Prostate gland (tissue), 2 donors: ENCODE results near the gene AP1G2. TPM values are rescaled to one million over a fixed set of nuclear protein-coding genes. Genes with fewer than 3 reads are reported as not detected.

Source experiments
- DNase-seq: peaks from one replicate; pipeline ENCODE4 v3.0.0-alpha.2; 2019; ENCODE audit warnings: low spot score
- H3K27ac ChIP-seq, 2 donors: fragments of 200-600 bp; sonication (generic); 2 replicates each; pipeline ENCODE4 v1.5.1; 2017 to 2019
- H3K27me3 ChIP-seq: fragments of 200-600 bp; sonication (generic); replicated peaks from 2 replicates; pipeline ENCODE4 v1.5.1; 2019; ENCODE audit not compliant: insufficient read depth
- H3K36me3 ChIP-seq, 2 donors: fragments of 200-600 bp; sonication (generic); 1 replicate in 1 of 2; 2 replicates in 1 of 2; pipeline versions ENCODE4 v1.5.1 to v1.8.1; 2017 to 2019
- H3K4me1 ChIP-seq: fragments of 200-600 bp; sonication (generic); replicated peaks from 2 replicates; pipeline ENCODE4 v1.5.1; 2019
- H3K4me3 ChIP-seq, 2 donors: fragments of 200-600 bp; sonication (generic); 2 replicates each; pipeline ENCODE4 v1.5.1; 2017 to 2019
- H3K9me3 ChIP-seq: fragments of 200-600 bp; sonication (generic); 2 replicates; pipeline ENCODE4 v1.5.1; 2017
- CTCF ChIP-seq, 4 experiments: fragments of 200-600 bp in 2 of 4; fragments of 450-650 bp in 2 of 4; sonication (generic) in 2 of 4; IDR thresholded peaks; 1 replicate in 3 of 4; 2 replicates in 1 of 4; pipeline ENCODE4 v1.5.1; 2016 to 2019; ENCODE audit warnings: antibody characterized with exemption in 4 of 4, mild to moderate bottlenecking in 2 of 4, moderate library complexity in 2 of 4
- POLR2A ChIP-seq: fragments of 450-650 bp; IDR thresholded peaks from one replicate; pipeline ENCODE4 v1.6.1; 2016; ENCODE audit warnings: antibody characterized with exemption, mild to moderate bottlenecking
- POLR2AphosphoS5 ChIP-seq: sonication (generic); formaldehyde crosslinking; IDR thresholded peaks from one replicate; pipeline ENCODE4 v1.6.1; 2017; ENCODE audit warnings: antibody characterized with exemption
- WGBS: methylation state at CpG from one replicate; pipeline ENCODE4 v1.1.5; 2018; 5-methylcytosine and 5-hydroxymethylcytosine counted together
- intact Hi-C: fragments of 100-400 bp; cut with DNase I; formaldehyde crosslinking; loops from one replicate; pipeline ENCODE4 v1.14.2; 2022
- total RNA-seq, 2 donors: library from RNA; depleted of rRNA; stranded (reverse); fragments of >200 nt; gene quantifications; one replicate each; pipeline ENCODE4 v1.1.0, GENCODE V29; 2016

AP1G2 gene
- total RNA-seq, 2 donors from 2014 or later, result 95.3 to 134 TPM

- Histone ChIP-seq H3K4me1 (no peaks in the 10 kb centered on the region), H3K36me3 (no peaks in the 10 kb centered on the region), H3K27me3 (peaks cover 22% of the 10 kb centered on the region), H3K27ac (peak overlapping the region; percentile 26 to 50), H3K4me3 (peak overlapping the region; percentile 20 to 25), H3K9me3 (no peaks in the 10 kb centered on the region)
- 4% methylated on average over 24 of the region's 24 CpGs for WGBS
- intact Hi-C loops, result no loop called here
- DNase-seq, result no peak
- TF ChIP-seq POLR2A (no peak), POLR2AphosphoS5 (no peak), CTCF (IDR thresholded peaks at IDR 0.05) (no peak)
Observed at GRCh38 chr14:23577710-23578392, 10.3 kb upstream of the AP1G2 start.

- WGBS, result 4% methylated on average over 50 of the region's 67 CpGs
- no peak for TF ChIP-seq POLR2AphosphoS5
- intact Hi-C loops, result no loop called here
- Histone ChIP-seq H3K27ac (peak overlapping the region; percentile 27 to 50), H3K4me3 (peak overlapping the region; percentile 20 to 25), H3K36me3 (no peaks in the 10 kb centered on the region), H3K27me3 (peaks cover 22% of the 10 kb centered on the region), H3K4me1 (no peaks in the 10 kb centered on the region), H3K9me3 (no peaks in the 10 kb centered on the region)
- no peak for DNase-seq
Observed at GRCh38 chr14:23577004-23577681, 9.6 kb upstream of the AP1G2 start.

GRCh38 chr14:23573384-23574015 is 5.9 kb upstream of the AP1G2 start:
- intact Hi-C loops, result no loop called here
- H3K36me3 ChIP-seq, result no peaks in the 10 kb centered on the region
- H3K9me3 ChIP-seq, result no peaks in the 10 kb centered on the region
- no peak overlapping the region for H3K4me3 ChIP-seq
- no peak for DNase-seq
- no peak overlapping the region for H3K27ac ChIP-seq
- H3K27me3 ChIP-seq, result peaks cover 22% of the 10 kb centered on the region
- no peaks in the 10 kb centered on the region for H3K4me1 ChIP-seq
- TF ChIP-seq POLR2AphosphoS5 (no peak), CTCF (IDR thresholded peaks at IDR 0.05) (no peak), POLR2A (no peak)
- 65% methylated on average over 5 of the region's 5 CpGs for WGBS

- Histone ChIP-seq H3K27me3 (peaks cover 17% of the 10 kb centered on the region), H3K4me3 (no peak overlapping the region), H3K27ac (no peak overlapping the region), H3K9me3 (no peaks in the 10 kb centered on the region), H3K36me3 (no peaks in the 10 kb centered on the region), H3K4me1 (no peaks in the 10 kb centered on the region)
- TF ChIP-seq CTCF (IDR thresholded peaks at IDR 0.05), result no peak
- TF ChIP-seq POLR2A, result no peak
- TF ChIP-seq POLR2AphosphoS5, result no peak
- WGBS, result 73% methylated on average over 4 of the region's 4 CpGs
- intact Hi-C loops, result no loop called here
- DNase-seq, result no peak
Observed at GRCh38 chr14:23572836-23573235, 5.2 kb upstream of the AP1G2 start.

- TF ChIP-seq POLR2A, result no peak
- no peak for TF ChIP-seq CTCF (IDR thresholded peaks at IDR 0.05)
- TF ChIP-seq POLR2AphosphoS5, result no peak
- intact Hi-C loops, result no loop called here
- H3K27me3 ChIP-seq, result peaks cover 14% of the 10 kb centered on the region
Observed at GRCh38 chr14:23572524-23572828, 4.9 kb upstream of the AP1G2 start.

More at GRCh38 chr14:23572524-23572828, 4.9 kb upstream of the AP1G2 start:
- no peak for DNase-seq
- WGBS, result 68% methylated on average over 4 of the region's 4 CpGs
- Histone ChIP-seq H3K36me3 (no peaks in the 10 kb centered on the region), H3K27ac (no peak overlapping the region), H3K9me3 (no peaks in the 10 kb centered on the region), H3K4me1 (no peaks in the 10 kb centered on the region), H3K4me3 (no peak overlapping the region)
